Measurements from ENCODE around the gene ZFR2.

Gene ZFR2

GRCh38 chr19:3831601-3832000 is 37.2 kb downstream of the ZFR2 start:
- TF ChIP-seq CTCF (IDR thresholded peaks at IDR 0.05; ENCODE audit: borderline replicate concordance, insufficient read depth, low read depth, low read length), result no peak
- no peak overlapping the region for H3K4me3 ChIP-seq (ENCODE audit: low read depth, low read length)

GRCh38 chr19:3830621-3831589 is 37.9 kb downstream of the ZFR2 start:
- TF ChIP-seq CTCF (IDR thresholded peaks at IDR 0.05; ENCODE audit: borderline replicate concordance, insufficient read depth, low read depth, low read length), result no peak
- no peak overlapping the region for H3K4me3 ChIP-seq (ENCODE audit: low read depth, low read length)

DNA sequence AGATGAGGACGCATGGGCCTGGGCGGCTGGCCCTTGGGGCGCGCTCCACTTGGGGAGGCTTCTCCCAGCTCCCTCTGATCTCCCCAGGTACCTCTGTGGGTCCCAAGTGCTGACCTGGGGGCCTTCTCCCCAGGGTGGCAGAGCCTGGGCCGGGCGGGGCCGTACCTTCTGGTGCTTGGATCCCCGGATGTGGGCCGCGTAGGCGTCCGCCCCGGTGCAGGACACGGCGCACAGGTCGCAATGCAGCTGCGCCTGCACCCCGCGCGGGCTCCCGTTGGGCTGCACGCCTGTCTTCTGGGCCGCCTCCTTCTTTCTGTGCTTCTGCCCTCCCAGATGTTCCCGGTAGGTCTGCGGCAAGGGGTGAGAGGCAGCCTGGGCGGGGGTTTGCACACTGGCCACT is 41.5 kb downstream of the ZFR2 start:
- H3K4me3 ChIP-seq (ENCODE audit: low read depth, low read length), result no peak overlapping the region
- TF ChIP-seq CTCF (IDR thresholded peaks at IDR 0.05; ENCODE audit: borderline replicate concordance, insufficient read depth, low read depth, low read length), result no peak

GRCh38 chr19:3826163-3826562 is 42.7 kb downstream of the ZFR2 start:
- H3K4me3 ChIP-seq (ENCODE audit: low read depth, low read length), result no peak overlapping the region
- TF ChIP-seq CTCF (IDR thresholded peaks at IDR 0.05; ENCODE audit: borderline replicate concordance, insufficient read depth, low read depth, low read length), result no peak

DNA sequence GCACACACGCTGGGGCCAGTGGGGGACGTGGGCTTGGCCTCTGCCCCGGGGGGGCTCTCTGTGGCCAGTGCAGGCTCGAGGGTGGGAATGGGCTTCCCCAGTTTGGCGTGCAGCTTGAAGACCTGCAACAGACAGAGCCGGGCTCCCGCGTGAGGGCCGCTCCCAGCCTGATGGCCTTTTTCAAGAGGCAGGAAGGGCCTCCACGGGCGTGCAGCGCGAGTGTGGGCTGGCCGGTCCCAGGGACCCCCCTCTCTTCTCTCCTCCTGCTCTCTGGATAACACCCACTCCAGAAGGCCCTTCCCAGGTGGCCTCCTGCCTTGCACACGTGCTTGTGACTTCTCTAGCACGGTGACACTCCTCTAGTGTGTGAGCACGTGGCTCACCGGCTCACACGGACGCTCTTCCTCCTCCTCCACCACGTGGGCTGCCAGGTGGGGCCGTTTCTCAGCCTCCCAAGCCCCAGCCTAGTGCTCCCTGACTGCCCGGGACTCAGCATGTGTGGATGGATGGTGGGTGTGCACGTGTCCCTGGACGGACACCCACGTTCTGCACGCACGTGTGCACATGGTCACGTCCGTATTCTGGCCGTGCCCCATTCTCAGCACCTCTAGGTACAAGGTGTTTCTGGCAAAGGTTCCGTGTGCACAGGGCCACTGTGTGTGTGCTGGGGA is 43.4 kb downstream of the ZFR2 start:
- H3K4me3 ChIP-seq (ENCODE audit: low read depth, low read length), result no peak overlapping the region
- TF ChIP-seq CTCF (IDR thresholded peaks at IDR 0.05; ENCODE audit: borderline replicate concordance, insufficient read depth, low read depth, low read length), result no peak

GRCh38 chr19:3823350-3823713 is 45.5 kb downstream of the ZFR2 start:
- H3K4me3 ChIP-seq (ENCODE audit: low read depth, low read length), result no peak overlapping the region
- no peak for TF ChIP-seq CTCF (IDR thresholded peaks at IDR 0.05; ENCODE audit: borderline replicate concordance, insufficient read depth, low read depth, low read length)
